ENCODE measurements around the gene HIP1.
"Not testable (repeated sequence)": the region's sequence is repeated elsewhere in the genome, so short reads cannot be mapped to it uniquely, and the experiment has no call there.

HIP1 gene

DNA sequence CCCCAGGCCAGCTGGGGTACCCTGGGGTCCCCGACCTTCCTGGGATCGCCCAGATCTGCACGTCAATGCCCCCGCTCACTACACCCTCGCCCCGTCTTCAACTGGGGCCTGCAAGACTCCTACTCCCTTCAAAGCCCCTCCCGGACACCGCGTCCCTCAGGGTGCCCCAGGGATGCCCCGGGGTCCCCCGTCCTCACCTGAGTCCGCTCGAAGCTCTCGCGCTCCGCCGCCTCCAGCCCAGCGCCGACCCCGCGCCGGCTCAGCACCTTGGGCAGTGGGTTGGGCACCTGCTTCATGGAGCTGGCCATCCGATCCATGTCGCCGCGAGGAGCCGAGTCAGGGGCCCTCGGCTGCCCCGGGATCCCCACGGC is at the start of gene HIP1:
HIP1 (minus strand) TSS at position 338 of the 371 bp plus-strand sequence; CDS start at position 317, 21 bp downstream.
- DNase-seq (ENCODE audit: low read depth, low spot score): no peak

- DNase-seq (ENCODE audit: low read depth, low spot score): not testable (repeated sequence)
Measured at GRCh38 chr7:75788154-75788847, 49.6 kb upstream of the HIP1 start.

DNA sequence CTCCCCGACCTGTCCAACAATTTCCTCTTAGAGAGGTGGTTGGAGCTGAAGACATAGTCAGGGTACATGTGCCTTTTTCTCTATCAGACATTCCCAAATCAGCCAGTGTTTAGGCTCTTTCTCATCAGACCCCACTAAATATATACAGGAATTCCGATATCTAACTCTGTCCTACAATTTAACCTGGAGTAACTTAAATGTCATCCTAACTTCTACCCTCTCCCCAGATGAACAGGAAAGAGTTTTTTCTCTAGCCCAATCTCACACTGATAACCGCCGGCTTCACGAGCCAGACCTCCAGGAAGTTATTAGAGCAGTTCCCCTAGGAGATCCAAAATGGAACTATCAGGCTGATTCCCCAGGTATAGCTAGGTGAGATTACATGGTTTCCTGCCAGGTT is 44.3 kb upstream of the HIP1 start:
- DNase-seq (ENCODE audit: low read depth, low spot score): not testable (repeated sequence)

DNA sequence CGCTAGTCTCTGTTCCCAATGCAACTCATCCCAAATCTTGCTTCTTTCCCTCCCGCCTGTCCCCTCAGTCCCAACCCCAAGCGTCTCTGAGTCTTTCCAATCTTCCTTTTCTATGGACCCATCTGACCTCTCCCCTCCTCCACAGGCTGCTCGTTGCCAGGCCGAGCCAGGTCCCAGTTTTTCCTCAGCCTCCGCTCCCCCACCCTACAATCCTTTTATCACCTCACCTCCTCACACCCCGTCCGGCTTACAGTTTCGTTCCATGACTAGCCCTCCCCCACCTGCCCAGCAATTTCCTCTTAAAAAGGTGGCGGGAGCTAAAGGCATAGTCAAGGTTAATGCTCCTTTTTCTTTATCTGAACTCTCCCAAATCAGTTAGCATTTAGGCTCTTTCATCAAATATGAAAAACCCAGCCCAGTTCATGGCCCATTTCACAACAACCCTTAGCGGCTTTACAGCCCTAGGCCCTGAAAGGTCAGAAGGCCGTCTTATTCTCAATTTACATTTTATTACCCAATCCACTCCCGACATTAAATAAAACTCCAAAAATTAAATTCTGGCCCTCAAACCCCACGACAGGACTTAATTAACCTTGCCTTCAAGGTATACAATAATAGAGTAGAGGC is 42.0 kb upstream of the HIP1 start:
- not testable (repeated sequence) for DNase-seq (ENCODE audit: low read depth, low spot score)

GRCh38 chr7:75779516-75779915 is 40.8 kb upstream of the HIP1 start:
- peak; percentile 70 for DNase-seq (ENCODE audit: low read depth, low spot score)

DNA sequence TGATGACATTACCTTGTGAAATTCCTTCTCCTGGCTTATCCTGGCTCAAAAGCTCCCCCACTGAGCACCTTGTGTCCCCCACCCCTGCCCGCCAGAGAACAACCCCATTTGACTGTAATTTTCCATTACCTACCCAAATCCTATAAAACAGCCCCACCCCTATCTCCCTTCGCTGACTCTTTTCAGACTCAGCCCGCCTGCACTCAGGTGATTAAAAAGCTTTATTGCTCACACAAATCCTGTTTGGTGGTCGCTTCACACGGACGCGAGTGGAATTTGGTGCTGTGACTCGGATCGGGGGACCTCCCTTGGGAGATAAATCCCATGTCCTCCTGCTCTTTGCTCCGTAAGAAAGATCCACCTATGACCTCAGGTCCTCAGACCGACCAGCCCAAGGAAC is 40.3 kb upstream of the HIP1 start:
- DNase-seq (ENCODE audit: low read depth, low spot score): not testable (repeated sequence)

GRCh38 chr7:75776295-75776971 is 37.7 kb upstream of the HIP1 start:
- DNase-seq (ENCODE audit: low read depth, low spot score): peak; percentile 85

DNA sequence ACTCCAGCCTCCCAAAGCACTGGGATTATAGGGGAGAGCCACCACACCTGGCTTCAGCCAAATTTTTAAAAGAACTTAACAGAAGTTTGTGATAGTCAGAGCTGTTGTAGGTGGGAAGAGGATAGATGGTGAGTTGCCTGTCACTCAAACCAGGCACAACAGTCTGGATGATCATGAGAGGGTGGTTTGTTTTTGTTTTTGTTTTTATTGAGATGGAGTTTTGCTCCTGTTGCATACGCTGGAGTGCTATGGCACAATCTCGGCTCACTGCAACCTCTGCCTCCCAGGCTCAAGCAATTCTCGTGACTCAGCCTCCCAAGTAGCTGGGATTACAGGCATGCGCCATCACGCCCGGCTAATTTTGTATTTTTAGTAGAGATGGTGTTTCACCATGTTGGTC is 35.2 kb upstream of the HIP1 start:
- not testable (repeated sequence) for DNase-seq (ENCODE audit: low read depth, low spot score)

GRCh38 chr7:75772081-75773077 is 33.6 kb upstream of the HIP1 start, which contains the start of gene CCL26:
TSS of gene CCL26 (minus strand) at chr7:75772211. CDS start at chr7:75772176, 35 bp downstream.
- peak; percentile 82 for DNase-seq (ENCODE audit: low read depth, low spot score)

DNA sequence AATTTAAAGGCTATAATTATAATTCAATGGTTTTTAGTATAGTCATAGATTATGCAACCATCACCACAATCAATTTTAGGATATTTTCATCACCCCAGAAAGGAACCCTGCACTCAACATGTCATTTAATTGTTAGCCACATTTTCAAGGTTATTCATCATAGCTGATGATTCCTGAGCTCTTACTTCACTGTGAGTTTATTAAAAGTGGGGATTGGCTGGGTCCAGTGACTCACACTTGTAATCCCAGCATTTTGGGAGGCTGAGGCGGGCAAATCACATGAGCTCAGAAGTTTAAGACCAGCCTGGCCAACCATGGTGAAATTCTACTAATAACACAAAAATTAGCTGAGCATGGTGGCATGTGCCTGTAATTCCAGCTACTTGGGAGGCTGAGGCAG is 32.5 kb upstream of the HIP1 start:
- DNase-seq (ENCODE audit: low read depth, low spot score): peak; percentile 50

DNA sequence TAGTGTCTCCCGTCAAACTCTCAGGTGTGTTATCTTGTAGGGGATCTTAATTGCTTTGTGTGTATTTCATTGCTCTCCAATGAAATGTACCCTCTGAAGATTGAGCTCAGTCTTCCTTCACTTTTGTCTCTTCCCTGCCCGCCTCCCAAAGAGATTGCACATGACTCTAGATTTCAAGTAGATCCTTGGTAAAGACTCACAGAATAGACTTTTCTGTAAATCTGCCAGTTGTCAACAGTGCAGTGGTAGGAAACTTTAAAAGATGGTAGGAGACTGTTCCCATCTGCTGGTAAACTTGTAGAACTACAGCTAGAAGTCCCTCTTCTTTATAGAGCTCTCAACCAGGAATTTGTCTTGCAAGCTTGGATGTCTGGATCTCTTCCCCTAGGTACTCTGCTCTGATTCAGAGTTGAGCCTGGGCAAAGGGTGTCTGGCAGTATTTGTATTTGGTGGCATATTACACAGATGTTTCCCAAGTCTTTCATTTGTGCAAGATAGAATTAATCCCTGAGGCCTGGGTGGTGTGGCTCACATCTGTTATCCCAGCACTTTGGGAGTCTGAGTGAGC is 23.7 kb upstream of the HIP1 start:
- peak; percentile 71 for DNase-seq (ENCODE audit: low read depth, low spot score)

GRCh38 chr7:75761801-75762200 is 23.1 kb upstream of the HIP1 start:
- not testable (repeated sequence) for DNase-seq (ENCODE audit: low read depth, low spot score)

DNA sequence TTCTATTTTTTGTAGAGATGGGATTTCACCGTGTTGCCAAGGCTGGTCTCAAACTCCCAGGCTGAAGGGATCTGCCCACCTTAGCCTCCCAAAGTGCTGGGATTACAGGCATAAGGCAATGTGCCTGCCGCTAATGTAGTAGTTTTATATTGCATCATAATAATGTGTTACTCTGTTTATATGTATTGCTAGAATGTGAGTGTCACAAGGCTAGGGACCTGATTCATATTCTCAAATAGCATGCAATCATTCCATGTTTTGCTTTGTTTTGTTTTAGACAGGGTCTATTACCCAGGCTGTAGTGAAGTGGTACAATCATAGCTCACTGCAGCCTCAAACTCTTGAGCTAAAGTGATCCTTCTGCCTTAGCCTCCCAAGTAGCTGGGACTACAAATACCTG is 19.8 kb upstream of the HIP1 start:
- no peak for DNase-seq (ENCODE audit: low read depth, low spot score)

- no peak for DNase-seq (ENCODE audit: low read depth, low spot score)
Measured at GRCh38 chr7:75757860-75758259, 19.1 kb upstream of the HIP1 start.

- DNase-seq (ENCODE audit: low read depth, low spot score): peak; percentile 58
Measured at GRCh38 chr7:75756991-75757676, 18.4 kb upstream of the HIP1 start.

- DNase-seq (ENCODE audit: low read depth, low spot score): no peak
Measured at GRCh38 chr7:75756206-75756990, 17.7 kb upstream of the HIP1 start.

- DNase-seq (ENCODE audit: low read depth, low spot score): no peak
Measured at GRCh38 chr7:75743455-75743859, 4.7 kb upstream of the HIP1 start.

GRCh38 chr7:75740846-75741497 is 2.2 kb upstream of the HIP1 start:
- DNase-seq (ENCODE audit: low read depth, low spot score): no peak

All from astrocyte of the hippocampus (primary cell).